Measurements from ENCODE around the gene SAYSD1. TPM values are rescaled to one million over a fixed set of nuclear protein-coding genes. Genes with fewer than 3 reads are reported as not detected.

SAYSD1 gene
- polyA plus RNA-seq, 3 donors, result 4.3 to 15.5 (median 12.0) TPM

- Histone ChIP-seq H4K20me1 (ENCODE audit: insufficient read depth, low read length) (no peaks in the 10 kb centered on the region), H3K9ac (ENCODE audit: insufficient read depth, low read length, poor library complexity, severe bottlenecking) (no peak overlapping the region), H3K4me3 (replicated peaks in 1 of 3; ENCODE audit: low read depth in 2 of 3, low read length in 3 of 3) (no peak overlapping the region), H3K27ac (ENCODE audit: low read depth in 1 of 2, low read length in 2 of 2) (no peak overlapping the region), H3K4me1 (ENCODE audit: control insufficient read depth in 1 of 2, insufficient read depth in 2 of 2, low read length in 2 of 2) (no peaks in the 10 kb centered on the region), H3K9me3 (replicated peaks in 1 of 2; ENCODE audit: control insufficient read depth in 1 of 2, insufficient read depth in 1 of 2, low read length in 2 of 2) (no peaks in the 10 kb centered on the region), H3K27me3 (ENCODE audit: control insufficient read depth in 2 of 2, insufficient read depth in 2 of 2, low read length in 2 of 2) (no peaks in the 10 kb centered on the region), H2AFZ (ENCODE audit: insufficient read depth, low read depth, low read length, poor library complexity, severe bottlenecking) (no peak overlapping the region), H3K36me3 (replicated peaks in 1 of 2; ENCODE audit: control insufficient read depth in 1 of 2, insufficient read depth in 2 of 2, low read length in 2 of 2) (no peaks in the 10 kb centered on the region), H3K79me2 (ENCODE audit: insufficient read depth, low read length) (no peaks in the 10 kb centered on the region), H3K4me2 (replicated peaks; ENCODE audit: extremely low read depth, low read length, poor library complexity, severe bottlenecking) (no peak overlapping the region)
- no peak for TF ChIP-seq CTCF (IDR thresholded peaks at IDR 0.05)
- H3K27ac Mint-ChIP-seq, result no peak overlapping the region
- H3K4me1 Mint-ChIP-seq, result no peaks in the 10 kb centered on the region
- no peaks in the 10 kb centered on the region for H3K36me3 Mint-ChIP-seq
- no peak for DNase-seq
- no peak overlapping the region for H3K4me3 Mint-ChIP-seq
- peaks cover 0 to 3% (median 0%) of the 10 kb centered on the region in 7 donors for H3K9me3 Mint-ChIP-seq
- H3K27me3 Mint-ChIP-seq (ENCODE audit: low read depth in 3 of 3), result peaks cover 6 to 12% (median 9%) of the 10 kb centered on the region in 3 donors
- WGBS (ENCODE audit: insufficient coverage), result 76% methylated on average over 6 of the region's 7 CpGs
- intact Hi-C loops (cut with micrococcal nuclease), result no loop called here
Measured at GRCh38 chr6:39068391-39068790, 46.6 kb downstream of the SAYSD1 start.

GRCh38 chr6:39065561-39065960 is 49.4 kb downstream of the SAYSD1 start:
- Histone ChIP-seq H4K20me1 (ENCODE audit: insufficient read depth, low read length) (no peaks in the 10 kb centered on the region), H3K27me3 (ENCODE audit: control insufficient read depth in 2 of 2, insufficient read depth in 2 of 2, low read length in 2 of 2) (no peaks in the 10 kb centered on the region), H3K27ac (ENCODE audit: low read depth in 1 of 2, low read length in 2 of 2) (no peak overlapping the region), H3K4me2 (replicated peaks; ENCODE audit: extremely low read depth, low read length, poor library complexity, severe bottlenecking) (no peak overlapping the region), H3K9me3 (replicated peaks in 1 of 2; ENCODE audit: control insufficient read depth in 1 of 2, insufficient read depth in 1 of 2, low read length in 2 of 2) (no peaks in the 10 kb centered on the region), H3K4me1 (ENCODE audit: control insufficient read depth in 1 of 2, insufficient read depth in 2 of 2, low read length in 2 of 2) (no peaks in the 10 kb centered on the region), H3K9ac (ENCODE audit: insufficient read depth, low read length, poor library complexity, severe bottlenecking) (no peak overlapping the region), H2AFZ (ENCODE audit: insufficient read depth, low read depth, low read length, poor library complexity, severe bottlenecking) (no peak overlapping the region), H3K36me3 (replicated peaks in 1 of 2; ENCODE audit: control insufficient read depth in 1 of 2, insufficient read depth in 2 of 2, low read length in 2 of 2) (no peaks in the 10 kb centered on the region), H3K79me2 (ENCODE audit: insufficient read depth, low read length) (no peaks in the 10 kb centered on the region), H3K4me3 (replicated peaks in 1 of 3; ENCODE audit: low read depth in 2 of 3, low read length in 3 of 3) (no peak overlapping the region)
- 100% methylated on average over 8 of the region's 8 CpGs for WGBS (ENCODE audit: insufficient coverage)
- Mint-ChIP-seq H3K27ac (no peak overlapping the region), H3K4me3 (no peak overlapping the region), H3K4me1 (no peaks in the 10 kb centered on the region), H3K9me3 (peaks cover 0 to 3% (median 0%) of the 10 kb centered on the region in 7 donors), H3K36me3 (no peaks in the 10 kb centered on the region), H3K27me3 (ENCODE audit: low read depth in 3 of 3) (peaks cover 3 to 15% (median 15%) of the 10 kb centered on the region in 3 donors)
- TF ChIP-seq CTCF (IDR thresholded peaks at IDR 0.05), result no peak
- intact Hi-C loops (cut with micrococcal nuclease), result no loop called here
- DNase-seq, result no peak

All from CD14-positive monocyte (primary cell).